Measurements from ENCODE around the gene BFSP2.

GRCh38 chr3:133413161-133414020 is 13.5 kb downstream of the BFSP2 start:
- TF ChIP-seq CTCF (IDR thresholded peaks at IDR 0.05) (no peak), POLR2A (IDR thresholded peaks at IDR 0.05) (no peak), EP300 (IDR thresholded peaks at IDR 0.05) (no peak)
